Measurements from ENCODE around the gene NCBP3. TPM values are rescaled to one million over a fixed set of nuclear protein-coding genes. Genes with fewer than 3 reads are reported as not detected.

The NCBP3 gene
- total and polyA plus RNA-seq, 9 of the 15 experiments (the other 6 are each of a cell fraction or from before 2014, with no cell fraction given), result 3.1 to 25.5 (median 20.5) TPM

DNA sequence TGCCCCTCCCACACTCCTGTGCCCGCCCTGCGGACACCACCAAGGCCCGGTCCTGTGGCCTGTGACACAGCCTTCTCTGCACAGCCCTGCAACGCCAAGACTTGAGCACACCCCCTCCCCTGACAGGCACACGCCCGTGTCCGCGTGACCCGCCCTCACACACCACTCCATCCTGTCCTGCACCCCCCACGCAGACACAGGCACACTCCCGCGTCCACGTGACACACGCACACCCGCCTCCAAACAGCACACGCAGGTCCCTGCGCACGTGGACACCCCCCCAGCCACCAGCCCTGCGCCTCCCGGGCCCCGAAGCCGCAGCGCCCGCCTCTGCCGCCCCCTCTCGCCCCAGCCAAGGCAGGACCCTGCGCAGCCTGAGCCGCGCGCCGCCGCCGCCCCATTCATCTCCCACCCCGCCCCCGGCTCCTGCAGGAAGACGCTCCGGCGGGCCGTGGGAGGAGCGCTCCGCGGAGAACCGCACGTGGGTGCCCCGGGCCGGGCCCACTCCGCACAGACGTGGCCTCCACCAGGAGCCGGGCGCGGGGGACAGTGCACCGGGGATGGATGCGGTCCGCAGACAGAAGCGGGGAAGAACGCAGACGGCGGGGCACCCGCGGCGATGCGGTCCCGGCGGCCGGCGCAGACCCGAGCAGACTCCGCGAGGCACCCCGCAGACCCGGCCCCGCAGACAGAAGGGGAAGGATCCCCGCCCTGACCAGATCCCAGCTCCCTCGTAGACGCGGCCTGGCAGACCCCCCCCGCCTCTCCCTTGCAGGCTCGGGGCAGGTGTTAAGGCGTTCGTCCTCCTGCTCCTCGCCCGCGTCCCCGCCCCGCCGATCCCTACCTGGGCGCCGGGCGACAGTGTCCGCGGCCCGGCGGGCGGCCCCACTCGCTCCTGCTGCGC, 46.3 kb upstream of the NCBP3 start (continued):
- TF ChIP-seq, protein P1, sequence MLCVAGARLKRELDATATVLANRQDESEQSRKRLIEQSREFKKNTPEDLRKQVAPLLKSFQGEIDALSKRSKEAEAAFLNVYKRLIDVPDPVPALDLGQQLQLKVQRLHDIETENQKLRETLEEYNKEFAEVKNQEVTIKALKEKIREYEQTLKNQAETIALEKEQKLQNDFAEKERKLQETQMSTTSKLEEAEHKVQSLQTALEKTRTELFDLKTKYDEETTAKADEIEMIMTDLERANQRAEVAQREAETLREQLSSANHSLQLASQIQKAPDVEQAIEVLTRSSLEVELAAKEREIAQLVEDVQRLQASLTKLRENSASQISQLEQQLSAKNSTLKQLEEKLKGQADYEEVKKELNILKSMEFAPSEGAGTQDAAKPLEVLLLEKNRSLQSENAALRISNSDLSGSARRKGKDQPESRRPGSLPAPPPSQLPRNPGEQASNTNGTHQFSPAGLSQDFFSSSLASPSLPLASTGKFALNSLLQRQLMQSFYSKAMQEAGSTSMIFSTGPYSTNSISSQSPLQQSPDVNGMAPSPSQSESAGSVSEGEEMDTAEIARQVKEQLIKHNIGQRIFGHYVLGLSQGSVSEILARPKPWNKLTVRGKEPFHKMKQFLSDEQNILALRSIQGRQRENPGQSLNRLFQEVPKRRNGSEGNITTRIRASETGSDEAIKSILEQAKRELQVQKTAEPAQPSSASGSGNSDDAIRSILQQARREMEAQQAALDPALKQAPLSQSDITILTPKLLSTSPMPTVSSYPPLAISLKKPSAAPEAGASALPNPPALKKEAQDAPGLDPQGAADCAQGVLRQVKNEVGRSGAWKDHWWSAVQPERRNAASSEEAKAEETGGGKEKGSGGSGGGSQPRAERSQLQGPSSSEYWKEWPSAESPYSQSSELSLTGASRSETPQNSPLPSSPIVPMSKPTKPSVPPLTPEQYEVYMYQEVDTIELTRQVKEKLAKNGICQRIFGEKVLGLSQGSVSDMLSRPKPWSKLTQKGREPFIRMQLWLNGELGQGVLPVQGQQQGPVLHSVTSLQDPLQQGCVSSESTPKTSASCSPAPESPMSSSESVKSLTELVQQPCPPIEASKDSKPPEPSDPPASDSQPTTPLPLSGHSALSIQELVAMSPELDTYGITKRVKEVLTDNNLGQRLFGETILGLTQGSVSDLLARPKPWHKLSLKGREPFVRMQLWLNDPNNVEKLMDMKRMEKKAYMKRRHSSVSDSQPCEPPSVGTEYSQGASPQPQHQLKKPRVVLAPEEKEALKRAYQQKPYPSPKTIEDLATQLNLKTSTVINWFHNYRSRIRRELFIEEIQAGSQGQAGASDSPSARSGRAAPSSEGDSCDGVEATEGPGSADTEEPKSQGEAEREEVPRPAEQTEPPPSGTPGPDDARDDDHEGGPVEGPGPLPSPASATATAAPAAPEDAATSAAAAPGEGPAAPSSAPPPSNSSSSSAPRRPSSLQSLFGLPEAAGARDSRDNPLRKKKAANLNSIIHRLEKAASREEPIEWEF (CRISPR knock-in tag; IDR thresholded peaks at IDR 0.05), result no peak
- TF ChIP-seq, protein P2, sequence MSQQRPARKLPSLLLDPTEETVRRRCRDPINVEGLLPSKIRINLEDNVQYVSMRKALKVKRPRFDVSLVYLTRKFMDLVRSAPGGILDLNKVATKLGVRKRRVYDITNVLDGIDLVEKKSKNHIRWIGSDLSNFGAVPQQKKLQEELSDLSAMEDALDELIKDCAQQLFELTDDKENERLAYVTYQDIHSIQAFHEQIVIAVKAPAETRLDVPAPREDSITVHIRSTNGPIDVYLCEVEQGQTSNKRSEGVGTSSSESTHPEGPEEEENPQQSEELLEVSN (IDR thresholded peaks at IDR 0.05; ENCODE audit: borderline replicate concordance in 1 of 2, extremely low read depth in 1 of 2, insufficient read depth in 1 of 2, insufficient read length in 1 of 2, low read depth in 1 of 2, low read length in 1 of 2, poor library complexity in 1 of 2, severe bottlenecking in 1 of 2), result peak; percentile 50 to 66
- TF ChIP-seq CHD4 (IDR thresholded peaks at IDR 0.05; ENCODE audit: insufficient read depth, insufficient replicate concordance, low read depth, low read length, poor library complexity, severe bottlenecking) (no peak), ZNF584 (CRISPR knock-in tag; IDR thresholded peaks at IDR 0.05; ENCODE audit: low read depth) (no peak)
- TF ChIP-seq, protein P3, sequence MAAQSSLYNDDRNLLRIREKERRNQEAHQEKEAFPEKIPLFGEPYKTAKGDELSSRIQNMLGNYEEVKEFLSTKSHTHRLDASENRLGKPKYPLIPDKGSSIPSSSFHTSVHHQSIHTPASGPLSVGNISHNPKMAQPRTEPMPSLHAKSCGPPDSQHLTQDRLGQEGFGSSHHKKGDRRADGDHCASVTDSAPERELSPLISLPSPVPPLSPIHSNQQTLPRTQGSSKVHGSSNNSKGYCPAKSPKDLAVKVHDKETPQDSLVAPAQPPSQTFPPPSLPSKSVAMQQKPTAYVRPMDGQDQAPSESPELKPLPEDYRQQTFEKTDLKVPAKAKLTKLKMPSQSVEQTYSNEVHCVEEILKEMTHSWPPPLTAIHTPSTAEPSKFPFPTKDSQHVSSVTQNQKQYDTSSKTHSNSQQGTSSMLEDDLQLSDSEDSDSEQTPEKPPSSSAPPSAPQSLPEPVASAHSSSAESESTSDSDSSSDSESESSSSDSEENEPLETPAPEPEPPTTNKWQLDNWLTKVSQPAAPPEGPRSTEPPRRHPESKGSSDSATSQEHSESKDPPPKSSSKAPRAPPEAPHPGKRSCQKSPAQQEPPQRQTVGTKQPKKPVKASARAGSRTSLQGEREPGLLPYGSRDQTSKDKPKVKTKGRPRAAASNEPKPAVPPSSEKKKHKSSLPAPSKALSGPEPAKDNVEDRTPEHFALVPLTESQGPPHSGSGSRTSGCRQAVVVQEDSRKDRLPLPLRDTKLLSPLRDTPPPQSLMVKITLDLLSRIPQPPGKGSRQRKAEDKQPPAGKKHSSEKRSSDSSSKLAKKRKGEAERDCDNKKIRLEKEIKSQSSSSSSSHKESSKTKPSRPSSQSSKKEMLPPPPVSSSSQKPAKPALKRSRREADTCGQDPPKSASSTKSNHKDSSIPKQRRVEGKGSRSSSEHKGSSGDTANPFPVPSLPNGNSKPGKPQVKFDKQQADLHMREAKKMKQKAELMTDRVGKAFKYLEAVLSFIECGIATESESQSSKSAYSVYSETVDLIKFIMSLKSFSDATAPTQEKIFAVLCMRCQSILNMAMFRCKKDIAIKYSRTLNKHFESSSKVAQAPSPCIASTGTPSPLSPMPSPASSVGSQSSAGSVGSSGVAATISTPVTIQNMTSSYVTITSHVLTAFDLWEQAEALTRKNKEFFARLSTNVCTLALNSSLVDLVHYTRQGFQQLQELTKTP (IDR thresholded peaks at IDR 0.05; ENCODE audit: low read depth in 1 of 2, partially characterized antibody in 2 of 2), result peak in 1 of 2 experiments; percentile 32
- TF ChIP-seq, protein P4, sequence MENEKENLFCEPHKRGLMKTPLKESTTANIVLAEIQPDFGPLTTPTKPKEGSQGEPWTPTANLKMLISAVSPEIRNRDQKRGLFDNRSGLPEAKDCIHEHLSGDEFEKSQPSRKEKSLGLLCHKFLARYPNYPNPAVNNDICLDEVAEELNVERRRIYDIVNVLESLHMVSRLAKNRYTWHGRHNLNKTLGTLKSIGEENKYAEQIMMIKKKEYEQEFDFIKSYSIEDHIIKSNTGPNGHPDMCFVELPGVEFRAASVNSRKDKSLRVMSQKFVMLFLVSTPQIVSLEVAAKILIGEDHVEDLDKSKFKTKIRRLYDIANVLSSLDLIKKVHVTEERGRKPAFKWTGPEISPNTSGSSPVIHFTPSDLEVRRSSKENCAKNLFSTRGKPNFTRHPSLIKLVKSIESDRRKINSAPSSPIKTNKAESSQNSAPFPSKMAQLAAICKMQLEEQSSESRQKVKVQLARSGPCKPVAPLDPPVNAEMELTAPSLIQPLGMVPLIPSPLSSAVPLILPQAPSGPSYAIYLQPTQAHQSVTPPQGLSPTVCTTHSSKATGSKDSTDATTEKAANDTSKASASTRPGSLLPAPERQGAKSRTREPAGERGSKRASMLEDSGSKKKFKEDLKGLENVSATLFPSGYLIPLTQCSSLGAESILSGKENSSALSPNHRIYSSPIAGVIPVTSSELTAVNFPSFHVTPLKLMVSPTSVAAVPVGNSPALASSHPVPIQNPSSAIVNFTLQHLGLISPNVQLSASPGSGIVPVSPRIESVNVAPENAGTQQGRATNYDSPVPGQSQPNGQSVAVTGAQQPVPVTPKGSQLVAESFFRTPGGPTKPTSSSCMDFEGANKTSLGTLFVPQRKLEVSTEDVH (IDR thresholded peaks at IDR 0.05; ENCODE audit: low read depth, partially characterized antibody), result no peak
- TF ChIP-seq, protein P5, sequence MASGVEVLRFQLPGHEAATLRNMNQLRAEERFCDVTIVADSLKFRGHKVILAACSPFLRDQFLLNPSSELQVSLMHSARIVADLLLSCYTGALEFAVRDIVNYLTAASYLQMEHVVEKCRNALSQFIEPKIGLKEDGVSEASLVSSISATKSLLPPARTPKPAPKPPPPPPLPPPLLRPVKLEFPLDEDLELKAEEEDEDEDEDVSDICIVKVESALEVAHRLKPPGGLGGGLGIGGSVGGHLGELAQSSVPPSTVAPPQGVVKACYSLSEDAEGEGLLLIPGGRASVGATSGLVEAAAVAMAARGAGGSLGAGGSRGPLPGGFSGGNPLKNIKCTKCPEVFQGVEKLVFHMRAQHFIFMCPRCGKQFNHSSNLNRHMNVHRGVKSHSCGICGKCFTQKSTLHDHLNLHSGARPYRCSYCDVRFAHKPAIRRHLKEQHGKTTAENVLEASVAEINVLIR (CRISPR knock-in tag; IDR thresholded peaks at IDR 0.05), result no peak
